ES-I3 (cell line): Measurements from ENCODE around the gene EPS8L3.

Experiments
- H3K36me3 ChIP-seq: 2 replicates; pipeline ENCODE4 v1.6.1; 2013; ENCODE audit warnings: mild to moderate bottlenecking, low read length, control low read depth, moderate library complexity; ENCODE audit not compliant: insufficient read depth
- H3K4me1 ChIP-seq: 2 replicates; pipeline ENCODE4 v1.6.1; 2013; ENCODE audit warnings: mild to moderate bottlenecking, control low read depth, low read length; ENCODE audit not compliant: insufficient read depth
- H3K9ac ChIP-seq: 2 replicates; pipeline ENCODE4 v1.6.1; 2013; ENCODE audit warnings: low read depth, mild to moderate bottlenecking, low read length, moderate library complexity
- H3K9me3 ChIP-seq: 2 replicates; pipeline ENCODE4 v1.6.1; 2013; ENCODE audit warnings: mild to moderate bottlenecking, low read length, moderate library complexity; ENCODE audit not compliant: control insufficient read depth, insufficient read depth

Gene EPS8L3

GRCh38 chr1:109777436-109777835 is 13.7 kb upstream of the EPS8L3 start:
- peaks cover 1% of the 10 kb centered on the region; the same call in 1 of the 2 replicates for H3K4me1 ChIP-seq
- peaks cover 7% of the 10 kb centered on the region; the same call in 1 of the 2 replicates for H3K9me3 ChIP-seq
- H3K9ac ChIP-seq, result no peak overlapping the region
- no peaks in the 10 kb centered on the region for H3K36me3 ChIP-seq

- Histone ChIP-seq H3K4me1 (no peaks in the 10 kb centered on the region; the same call in 1 of the 2 replicates), H3K36me3 (no peaks in the 10 kb centered on the region), H3K9ac (no peak overlapping the region), H3K9me3 (peaks cover 7% of the 10 kb centered on the region; the same call in 1 of the 2 replicates)
Measured at GRCh38 chr1:109776911-109777310, 13.2 kb upstream of the EPS8L3 start.

- Histone ChIP-seq H3K36me3 (no peaks in the 10 kb centered on the region), H3K9me3 (peaks cover 6% of the 10 kb centered on the region; the same call in 1 of the 2 replicates), H3K9ac (no peak overlapping the region), H3K4me1 (no peaks in the 10 kb centered on the region; the same call in 1 of the 2 replicates)
Measured at GRCh38 chr1:109776206-109776835, 12.6 kb upstream of the EPS8L3 start.

GRCh38 chr1:109775398-109775797 is 11.7 kb upstream of the EPS8L3 start:
- Histone ChIP-seq H3K9me3 (no peaks in the 10 kb centered on the region), H3K36me3 (no peaks in the 10 kb centered on the region), H3K9ac (no peak overlapping the region), H3K4me1 (no peaks in the 10 kb centered on the region; the same call in 1 of the 2 replicates)

GRCh38 chr1:109773900-109774485 is 10.3 kb upstream of the EPS8L3 start:
- Histone ChIP-seq H3K36me3 (no peaks in the 10 kb centered on the region), H3K9ac (no peak overlapping the region), H3K4me1 (no peaks in the 10 kb centered on the region; the same call in 1 of the 2 replicates), H3K9me3 (no peaks in the 10 kb centered on the region)

GRCh38 chr1:109773203-109773899 is 9.6 kb upstream of the EPS8L3 start:
- H3K4me1 ChIP-seq, result no peaks in the 10 kb centered on the region; the same call in 1 of the 2 replicates
- no peaks in the 10 kb centered on the region for H3K36me3 ChIP-seq
- H3K9me3 ChIP-seq, result no peaks in the 10 kb centered on the region
- no peak overlapping the region for H3K9ac ChIP-seq

GRCh38 chr1:109772658-109773202 is 9.0 kb upstream of the EPS8L3 start:
- Histone ChIP-seq H3K4me1 (no peaks in the 10 kb centered on the region; the same call in 1 of the 2 replicates), H3K9ac (no peak overlapping the region), H3K36me3 (no peaks in the 10 kb centered on the region), H3K9me3 (no peaks in the 10 kb centered on the region)

GRCh38 chr1:109771712-109772657 is 8.3 kb upstream of the EPS8L3 start:
- Histone ChIP-seq H3K9me3 (no peaks in the 10 kb centered on the region), H3K36me3 (no peaks in the 10 kb centered on the region), H3K4me1 (no peaks in the 10 kb centered on the region; the same call in 1 of the 2 replicates), H3K9ac (no peak overlapping the region)

GRCh38 chr1:109770331-109771095 is 6.8 kb upstream of the EPS8L3 start:
- Histone ChIP-seq H3K36me3 (no peaks in the 10 kb centered on the region), H3K9ac (no peak overlapping the region), H3K9me3 (no peaks in the 10 kb centered on the region), H3K4me1 (no peaks in the 10 kb centered on the region; the same call in 1 of the 2 replicates)

GRCh38 chr1:109769330-109770078 is 5.8 kb upstream of the EPS8L3 start:
- H3K9ac ChIP-seq, result no peak overlapping the region
- H3K36me3 ChIP-seq, result no peaks in the 10 kb centered on the region
- H3K4me1 ChIP-seq, result no peaks in the 10 kb centered on the region; the same call in 1 of the 2 replicates
- no peaks in the 10 kb centered on the region for H3K9me3 ChIP-seq

- Histone ChIP-seq H3K36me3 (no peaks in the 10 kb centered on the region), H3K9me3 (no peaks in the 10 kb centered on the region), H3K4me1 (no peaks in the 10 kb centered on the region; the same call in 1 of the 2 replicates), H3K9ac (no peak overlapping the region)
Measured at GRCh38 chr1:109768820-109769219, 5.1 kb upstream of the EPS8L3 start.

GRCh38 chr1:109768335-109768650 is 4.6 kb upstream of the EPS8L3 start:
- no peaks in the 10 kb centered on the region for H3K4me1 ChIP-seq
- H3K9ac ChIP-seq, result no peak overlapping the region
- no peaks in the 10 kb centered on the region for H3K36me3 ChIP-seq
- no peaks in the 10 kb centered on the region for H3K9me3 ChIP-seq
